ENCODE data around the gene TRIM10. TPM values are rescaled to one million over a fixed set of nuclear protein-coding genes. Genes with fewer than 3 reads are reported as not detected.

The TRIM10 gene
- total and polyA plus RNA-seq, 11 donors: not detected

- Histone ChIP-seq H3K27me3 (no peaks in the 10 kb centered on the region), H3K4me3 (no peak overlapping the region), H3K36me3 (peaks cover 0 to 16% (median 0%) of the 10 kb centered on the region in 9 donors), H3K4me1 (peaks cover 9 to 85% (median 42%) of the 10 kb centered on the region in 12 donors), H3K9me3 (no peaks in the 10 kb centered on the region), H3K27ac (peak overlapping the region in 2 of 12 donors; percentile 44 to 76)
- ATAC-seq (peak in 1 of 4 donors; percentile 8), DNase-seq (no peak)
- 73 to 84% (median 78%) methylated on average over 7 of the region's 7 CpGs for WGBS, 4 donors
- intact Hi-C loops (cut with DNase I): no loop called here
- TF ChIP-seq, protein P1, sequence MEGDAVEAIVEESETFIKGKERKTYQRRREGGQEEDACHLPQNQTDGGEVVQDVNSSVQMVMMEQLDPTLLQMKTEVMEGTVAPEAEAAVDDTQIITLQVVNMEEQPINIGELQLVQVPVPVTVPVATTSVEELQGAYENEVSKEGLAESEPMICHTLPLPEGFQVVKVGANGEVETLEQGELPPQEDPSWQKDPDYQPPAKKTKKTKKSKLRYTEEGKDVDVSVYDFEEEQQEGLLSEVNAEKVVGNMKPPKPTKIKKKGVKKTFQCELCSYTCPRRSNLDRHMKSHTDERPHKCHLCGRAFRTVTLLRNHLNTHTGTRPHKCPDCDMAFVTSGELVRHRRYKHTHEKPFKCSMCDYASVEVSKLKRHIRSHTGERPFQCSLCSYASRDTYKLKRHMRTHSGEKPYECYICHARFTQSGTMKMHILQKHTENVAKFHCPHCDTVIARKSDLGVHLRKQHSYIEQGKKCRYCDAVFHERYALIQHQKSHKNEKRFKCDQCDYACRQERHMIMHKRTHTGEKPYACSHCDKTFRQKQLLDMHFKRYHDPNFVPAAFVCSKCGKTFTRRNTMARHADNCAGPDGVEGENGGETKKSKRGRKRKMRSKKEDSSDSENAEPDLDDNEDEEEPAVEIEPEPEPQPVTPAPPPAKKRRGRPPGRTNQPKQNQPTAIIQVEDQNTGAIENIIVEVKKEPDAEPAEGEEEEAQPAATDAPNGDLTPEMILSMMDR (IDR thresholded peaks at IDR 0.05): no peak
- TF ChIP-seq POLR2A (IDR thresholded peaks at IDR 0.05): no peak
Observed at GRCh38 chr6:30206152-30206551, 45.1 kb upstream of the TRIM10 start.

- no peak for DNase-seq
- H3K4me1 ChIP-seq: peaks cover 9 to 75% (median 30%) of the 10 kb centered on the region in 12 donors
Observed at GRCh38 chr6:30204116-30204515, 43.1 kb upstream of the TRIM10 start.

GRCh38 chr6:30202366-30202765, 41.4 kb upstream of the TRIM10 start:
- WGBS, 4 donors: 80 to 90% (median 88%) methylated on average over 4 of the region's 4 CpGs
- TF ChIP-seq, protein P1 (IDR thresholded peaks at IDR 0.05): no peak
- no peak for TF ChIP-seq POLR2A (IDR thresholded peaks at IDR 0.05)
- DNase-seq (no peak), ATAC-seq (no peak)
- Histone ChIP-seq H3K9me3 (no peaks in the 10 kb centered on the region), H3K4me3 (no peak overlapping the region), H3K27ac (no peak overlapping the region), H3K4me1 (peaks cover 6 to 59% (median 21%) of the 10 kb centered on the region in 12 donors), H3K27me3 (no peaks in the 10 kb centered on the region), H3K36me3 (peaks cover 0 to 49% (median 33%) of the 10 kb centered on the region in 9 donors)
- intact Hi-C loops (cut with DNase I): no loop called here

More at GRCh38 chr6:30204116-30204515, 43.1 kb upstream of the TRIM10 start:
- intact Hi-C loops (cut with DNase I): no loop called here
- no peak overlapping the region for H3K27ac ChIP-seq
- no peaks in the 10 kb centered on the region for H3K9me3 ChIP-seq
- no peak for ATAC-seq
- TF ChIP-seq, protein P1 (IDR thresholded peaks at IDR 0.05): no peak
- H3K4me3 ChIP-seq: no peak overlapping the region
- peaks cover 0 to 32% (median 15%) of the 10 kb centered on the region in 9 donors for H3K36me3 ChIP-seq
- H3K27me3 ChIP-seq: no peaks in the 10 kb centered on the region
- 95 to 100% (median 98%) methylated on average over 1 of the region's 1 CpG for whole genome bisulfite sequencing, 4 donors

- no peak overlapping the region for H3K27ac ChIP-seq
- no peaks in the 10 kb centered on the region for H3K27me3 ChIP-seq
- DNase-seq (no peak), ATAC-seq (no peak)
- no peak for TF ChIP-seq POLR2A (IDR thresholded peaks at IDR 0.05)
- TF ChIP-seq, protein P1 (IDR thresholded peaks at IDR 0.05): no peak
- H3K4me3 ChIP-seq: no peak overlapping the region
- H3K4me1 ChIP-seq: peaks cover 0 to 43% (median 5%) of the 10 kb centered on the region in 12 donors
- intact Hi-C loops (cut with DNase I): no loop called here
- H3K36me3 ChIP-seq: peaks cover 0 to 60% (median 49%) of the 10 kb centered on the region in 9 donors
- WGBS, 4 donors: 74 to 79% (median 77%) methylated on average over 6 of the region's 6 CpGs
- no peaks in the 10 kb centered on the region for H3K9me3 ChIP-seq
Observed at GRCh38 chr6:30200551-30201281, 39.7 kb upstream of the TRIM10 start.
